Renal pelvis (tissue), 12 donors: ENCODE measurements around the gene LRRC37A2. TPM values are rescaled to one million over a fixed set of nuclear protein-coding genes. Genes with fewer than 3 reads are reported as not detected.
"Not testable (repeated sequence)": the region's sequence is repeated elsewhere in the genome, so short reads cannot be mapped to it uniquely, and the experiment has no call there.

Experiments
- DNase-seq: peaks from one replicate; pipeline ENCODE4 v3.0.0-alpha.2; 2013
- long read RNA-seq, 16 experiments: transcript quantifications; one replicate each; lab custom pipeline, GENCODE V29; 2026
- polyA plus RNA-seq, 3 donors: library from polyadenylated mRNA; unstranded; fragments of 120-200 nt; gene quantifications; one replicate each; pipeline ENCODE4 v1.2.1, GENCODE V29; 2013; ENCODE audit not compliant: insufficient read length in 3 of 3

Gene LRRC37A2
- polyA plus RNA-seq: 10 to 100 TPM; 37.5 to 52.5 (median 41.5) TPM
- long read RNA-seq, donor 1, partial matches to known transcripts: 0 of 3 reads
- long read RNA-seq, donor 1, other reads (novel, unspliced or antisense): 0 of 3 reads
- long read RNA-seq, donor 2, transcript LRRC37A2-202 (6 exons, 3,082 nt): major isoform, 22 of 22 reads
- long read RNA-seq, donor 2, partial matches to known transcripts: 0 of 22 reads
- long read RNA-seq, donor 2, other reads (novel, unspliced or antisense): 0 of 22 reads
- long read RNA-seq, donor 3: 0 reads
- long read RNA-seq, donor 4, partial matches to known transcripts: 5 of 9 reads
- long read RNA-seq, donor 4, other reads (novel, unspliced or antisense): 0 of 9 reads
- long read RNA-seq, donor 5: 0 reads
- long read RNA-seq, donor 6, transcript LRRC37A2-202 (6 exons, 3,082 nt): major isoform, 6 of 6 reads
- long read RNA-seq, donor 6, partial matches to known transcripts: 0 of 6 reads
- long read RNA-seq, donor 6, other reads (novel, unspliced or antisense): 0 of 6 reads
- long read RNA-seq, donor 7, partial matches to known transcripts: 6 of 6 reads
- long read RNA-seq, donor 7, other reads (novel, unspliced or antisense): 0 of 6 reads
- long read RNA-seq, donor 8: 0 reads
- long read RNA-seq, donor 9, partial matches to known transcripts: 12 of 22 reads
- long read RNA-seq, donor 9, other reads (novel, unspliced or antisense): 7 of 22 reads
- long read RNA-seq, donor 10, transcript LRRC37A2-202 (6 exons, 3,082 nt): major isoform, 11 of 28 reads
- long read RNA-seq, donor 10, partial matches to known transcripts: 17 of 28 reads
- long read RNA-seq, donor 10, other reads (novel, unspliced or antisense): 0 of 28 reads
- long read RNA-seq, donor 11, partial matches to known transcripts: 0 of 1 reads
- long read RNA-seq, donor 11, other reads (novel, unspliced or antisense): 0 of 1 reads
- long read RNA-seq, donor 12, partial matches to known transcripts: 22 of 43 reads
- long read RNA-seq, donor 12, other reads (novel, unspliced or antisense): 20 of 43 reads
- long read RNA-seq, donor 13, partial matches to known transcripts: 6 of 10 reads
- long read RNA-seq, donor 13, other reads (novel, unspliced or antisense): 0 of 10 reads
- long read RNA-seq, donor 14: 0 reads
- long read RNA-seq, donor 15: 0 reads
- long read RNA-seq, donor 16, partial matches to known transcripts: 5 of 5 reads
- long read RNA-seq, donor 16, other reads (novel, unspliced or antisense): 0 of 5 reads

GRCh38 chr17:46512168-46512567, at the start of gene LRRC37A2:
LRRC37A2 (plus strand) TSS chr17:46512468; CDS start chr17:46512713, 245 bp downstream.
- DNase-seq: not testable (repeated sequence)

- not testable (repeated sequence) for DNase-seq
These were observed 44.6 kb upstream of the LRRC37A2 start for GRCh38 chr17:46467618-46468017.

GRCh38 chr17:46474489-46474888, 37.8 kb upstream of the LRRC37A2 start:
- DNase-seq: not testable (repeated sequence)

GRCh38 chr17:46475583-46475982, 36.7 kb upstream of the LRRC37A2 start:
- DNase-seq: not testable (repeated sequence)

GRCh38 chr17:46478823-46479222, 33.4 kb upstream of the LRRC37A2 start:
- not testable (repeated sequence) for DNase-seq

- not testable (repeated sequence) for DNase-seq
These were observed 31.0 kb upstream of the LRRC37A2 start for GRCh38 chr17:46481310-46481709.

GRCh38 chr17:46492021-46492420, 20.2 kb upstream of the LRRC37A2 start:
- DNase-seq: not testable (repeated sequence)

- DNase-seq: not testable (repeated sequence)
These were observed 12.7 kb upstream of the LRRC37A2 start for GRCh38 chr17:46499437-46500139.

GRCh38 chr17:46505896-46506295, 6.4 kb upstream of the LRRC37A2 start:
- DNase-seq: not testable (repeated sequence)

GRCh38 chr17:46534716-46535115, 22.4 kb downstream of the LRRC37A2 start:
- DNase-seq: not testable (repeated sequence)

- DNase-seq: not testable (repeated sequence)
These were observed 36.3 kb downstream of the LRRC37A2 start for GRCh38 chr17:46548607-46549006.

- not testable (repeated sequence) for DNase-seq
These were observed 46.9 kb downstream of the LRRC37A2 start for GRCh38 chr17:46559155-46559554.

- not testable (repeated sequence) for DNase-seq
These were observed 47.8 kb downstream of the LRRC37A2 start for GRCh38 chr17:46560048-46560447.

GRCh38 chr17:46566284-46566683, 54.0 kb downstream of the LRRC37A2 start:
- DNase-seq: not testable (repeated sequence)

- not testable (repeated sequence) for DNase-seq
These were observed 54.7 kb downstream of the LRRC37A2 start for GRCh38 chr17:46566980-46567379.

GRCh38 chr17:46571796-46572195, 59.5 kb downstream of the LRRC37A2 start:
- DNase-seq: not testable (repeated sequence)

- DNase-seq: not testable (repeated sequence)
These were observed 67.1 kb downstream of the LRRC37A2 start, which contains the start of gene ARL17A for GRCh38 chr17:46579083-46580075. ARL17A (minus strand) TSS chr17:46579691; CDS start chr17:46576322, 3,369 bp downstream.

GRCh38 chr17:46580082-46580481, 67.8 kb downstream of the LRRC37A2 start:
- not testable (repeated sequence) for DNase-seq

GRCh38 chr17:46585444-46585843, 73.2 kb downstream of the LRRC37A2 start:
- not testable (repeated sequence) for DNase-seq
